UCSD-AML1 (cell line): ENCODE results near the gene WSCD2.
"Not testable (repeated sequence)": the region's sequence is repeated elsewhere in the genome, so short reads cannot be mapped to it uniquely, and the experiment has no call there.

Source experiments
- DNase-seq: peaks from one replicate; lab custom pipeline; 2025; ENCODE audit not compliant: unreplicated experiment; lab: John Stamatoyannopoulos, UW

Gene WSCD2

GRCh38 chr12:108191938-108192337, 62.9 kb downstream of the WSCD2 start:
- DNase-seq, result no peak

- no peak for DNase-seq
These were observed 64.4 kb downstream of the WSCD2 start for GRCh38 chr12:108193493-108193892.

- DNase-seq, result no peak
These were observed 64.8 kb downstream of the WSCD2 start for GRCh38 chr12:108193917-108194316.

GRCh38 chr12:108194585-108194984, 65.5 kb downstream of the WSCD2 start:
- DNase-seq, result no peak

GRCh38 chr12:108196319-108196718, 67.2 kb downstream of the WSCD2 start:
- no peak for DNase-seq

- DNase-seq, result no peak
These were observed 67.8 kb downstream of the WSCD2 start for GRCh38 chr12:108196921-108197320.

- DNase-seq, result no peak
These were observed 69.0 kb downstream of the WSCD2 start for GRCh38 chr12:108198043-108198442.

- no peak for DNase-seq
These were observed 70.0 kb downstream of the WSCD2 start for GRCh38 chr12:108199106-108199505.

GRCh38 chr12:108201808-108202207, 72.7 kb downstream of the WSCD2 start:
- DNase-seq, result no peak

GRCh38 chr12:108204117-108204987, 75.3 kb downstream of the WSCD2 start:
- no peak for DNase-seq

- no peak for DNase-seq
These were observed 76.8 kb downstream of the WSCD2 start for GRCh38 chr12:108205864-108206263.

- no peak for DNase-seq
These were observed 79.0 kb downstream of the WSCD2 start for GRCh38 chr12:108207791-108208730.

GRCh38 chr12:108210001-108210400, 80.9 kb downstream of the WSCD2 start:
- DNase-seq, result no peak

GRCh38 chr12:108211157-108211556, 82.1 kb downstream of the WSCD2 start:
- DNase-seq, result no peak

GRCh38 chr12:108213871-108214445, 84.9 kb downstream of the WSCD2 start:
- no peak for DNase-seq

GRCh38 chr12:108214486-108214885, 85.4 kb downstream of the WSCD2 start:
- DNase-seq, result peak; percentile 25

GRCh38 chr12:108215458-108215857, 86.4 kb downstream of the WSCD2 start:
- DNase-seq, result no peak

GRCh38 chr12:108218921-108219320, 89.8 kb downstream of the WSCD2 start:
- no peak for DNase-seq

GRCh38 chr12:108225101-108225500, 96.0 kb downstream of the WSCD2 start:
- not testable (repeated sequence) for DNase-seq

- no peak for DNase-seq
These were observed 97.8 kb downstream of the WSCD2 start for GRCh38 chr12:108226866-108227265.

- DNase-seq, result no peak
These were observed 99.7 kb downstream of the WSCD2 start for GRCh38 chr12:108228746-108229145.
